HepG2 (cell line): ENCODE measurements around the gene SLC4A7. TPM values are rescaled to one million over a fixed set of nuclear protein-coding genes. Genes with fewer than 3 reads are reported as not detected.
A peak's percentile ranks its signal among the peaks of the same experiment; 100 is the strongest.

Experiments
- ASH2L ChIP-seq: fragments of 300-600, 200-600 bp; sonication (generic); IDR thresholded peaks from 2 replicates; pipeline ENCODE4 v1.7.0; 2017; ENCODE audit warnings: low read depth, mild to moderate bottlenecking, moderate library complexity, mixed read lengths, low read length; ENCODE audit not compliant: insufficient read length
- ELF1 ChIP-seq: sonication (generic); formaldehyde crosslinking; IDR thresholded peaks from 2 replicates; pipeline ENCODE4 v1.4.0; 2020; ENCODE audit warnings: missing genetic modification reagents
- EP300 ChIP-seq, 3 experiments: sonication (generic) in 1 of 3; formaldehyde crosslinking in 1 of 3; IDR thresholded peaks; 2 replicates each; pipeline versions ENCODE4 v1.5.1 to v1.6.1; 2011 to 2020; ENCODE audit warnings: low read depth in 2 of 3, low read length in 2 of 3, borderline replicate concordance in 1 of 3, improper control_type of control experiment in 1 of 3, mild to moderate bottlenecking in 1 of 3, missing genetic modification reagents in 1 of 3, moderate library complexity in 1 of 3
- LCORL ChIP-seq, 2 experiments: fragments of 450-650 bp in 1 of 2; sonication (generic) in 1 of 2; formaldehyde crosslinking in 1 of 2; IDR thresholded peaks; 2 replicates each; pipeline versions ENCODE4 v1.5.0 to v1.6.1; 2017 to 2020; ENCODE audit warnings: antibody characterized with exemption in 1 of 2, missing genetic modification reagents in 1 of 2
- NCOA1 ChIP-seq: sonication (generic); formaldehyde crosslinking; IDR thresholded peaks from 2 replicates; pipeline ENCODE4 v1.9.0; 2021; ENCODE audit warnings: missing genetic modification reagents
- NCOA5 ChIP-seq: sonication (generic); formaldehyde crosslinking; IDR thresholded peaks from 2 replicates; pipeline ENCODE4 v1.4.0; 2020; ENCODE audit warnings: missing genetic modification reagents
- NR2F6 ChIP-seq, 2 experiments: IDR thresholded peaks; 2 replicates each; pipeline ENCODE4 v1.6.1; 2016; ENCODE audit warnings: antibody characterized with exemption in 1 of 2, mild to moderate bottlenecking in 1 of 2
- ZFX ChIP-seq: sonication (generic); formaldehyde crosslinking; IDR thresholded peaks from 2 replicates; pipeline ENCODE4 v1.4.0; 2020; ENCODE audit warnings: mild to moderate bottlenecking, low read depth, missing genetic modification reagents, moderate library complexity
- ZNF441 ChIP-seq: sonication (generic); formaldehyde crosslinking; IDR thresholded peaks from 2 replicates; pipeline ENCODE4 v1.7.0; 2021; ENCODE audit warnings: missing genetic modification reagents, borderline replicate concordance
- ZNF644 ChIP-seq: IDR thresholded peaks from 2 replicates; pipeline ENCODE4 v1.6.1; 2016; ENCODE audit warnings: low read depth
- ZNF773 ChIP-seq: sonication (generic); formaldehyde crosslinking; IDR thresholded peaks from 2 replicates; pipeline ENCODE4 v1.4.0; 2020; ENCODE audit warnings: missing genetic modification reagents, borderline replicate concordance
- polyA plus RNA-seq, 8 experiments: library from polyadenylated mRNA; depleted of rRNA in 3 of 8; stranded (reverse) in 7 of 8; unstranded in 1 of 8; fragments of >200 nt; fragmentation: Illumina TruSeq in 4 of 8; extraction: Trizol in 4 of 8; gene quantifications; 2 replicates each; pipeline versions ENCODE4 v1.2.1 to v1.2.3, GENCODE V29; 2011 to 2016; ENCODE audit warnings: low read depth in 4 of 8, missing spikeins in 1 of 8, mixed read lengths in 1 of 8; ENCODE audit not compliant: insufficient read depth in 1 of 8
- total RNA-seq, 5 experiments: library from RNA; depleted of rRNA; stranded (reverse); fragments of >200 nt; fragmentation: Illumina TruSeq; extraction: Trizol; gene quantifications; 2 replicates each; pipeline ENCODE4 v1.2.3, GENCODE V29; 2016; ENCODE audit warnings: low read depth in 1 of 5
- TF ChIP-seq, protein P1 (sequence below): sonication (generic); formaldehyde crosslinking; IDR thresholded peaks from 2 replicates; pipeline ENCODE4 v1.8.0; 2022; ENCODE audit warnings: missing genetic modification reagents, mild to moderate bottlenecking, borderline replicate concordance
- TF ChIP-seq, protein P2 (sequence below): sonication (generic); formaldehyde crosslinking; IDR thresholded peaks from 2 replicates; pipeline ENCODE4 v1.4.0; 2020; ENCODE audit warnings: missing genetic modification reagents, borderline replicate concordance
- TF ChIP-seq, protein P3 (sequence below): fragments of 450-650 bp; IDR thresholded peaks from 2 replicates; pipeline ENCODE4 v1.6.1; 2017
- TF ChIP-seq, protein P4 (sequence below), 2 experiments: fragments of 450-650 bp in 1 of 2; sonication (generic) in 1 of 2; formaldehyde crosslinking; IDR thresholded peaks; 2 replicates each; pipeline versions ENCODE4 v1.5.0 to v1.8.0; 2020 to 2022; ENCODE audit warnings: mild to moderate bottlenecking in 1 of 2, missing genetic modification reagents in 1 of 2
- TF ChIP-seq, protein P5 (sequence below): sonication (generic); formaldehyde crosslinking; IDR thresholded peaks from 2 replicates; pipeline ENCODE4 v1.4.0; 2020; ENCODE audit warnings: missing genetic modification reagents

SLC4A7 gene
- total and polyA plus RNA-seq, 2 of the 13 experiments (the other 11 are each of a cell fraction or from before 2014, with no cell fraction given): 16.4 to 43.8 TPM

DNA sequence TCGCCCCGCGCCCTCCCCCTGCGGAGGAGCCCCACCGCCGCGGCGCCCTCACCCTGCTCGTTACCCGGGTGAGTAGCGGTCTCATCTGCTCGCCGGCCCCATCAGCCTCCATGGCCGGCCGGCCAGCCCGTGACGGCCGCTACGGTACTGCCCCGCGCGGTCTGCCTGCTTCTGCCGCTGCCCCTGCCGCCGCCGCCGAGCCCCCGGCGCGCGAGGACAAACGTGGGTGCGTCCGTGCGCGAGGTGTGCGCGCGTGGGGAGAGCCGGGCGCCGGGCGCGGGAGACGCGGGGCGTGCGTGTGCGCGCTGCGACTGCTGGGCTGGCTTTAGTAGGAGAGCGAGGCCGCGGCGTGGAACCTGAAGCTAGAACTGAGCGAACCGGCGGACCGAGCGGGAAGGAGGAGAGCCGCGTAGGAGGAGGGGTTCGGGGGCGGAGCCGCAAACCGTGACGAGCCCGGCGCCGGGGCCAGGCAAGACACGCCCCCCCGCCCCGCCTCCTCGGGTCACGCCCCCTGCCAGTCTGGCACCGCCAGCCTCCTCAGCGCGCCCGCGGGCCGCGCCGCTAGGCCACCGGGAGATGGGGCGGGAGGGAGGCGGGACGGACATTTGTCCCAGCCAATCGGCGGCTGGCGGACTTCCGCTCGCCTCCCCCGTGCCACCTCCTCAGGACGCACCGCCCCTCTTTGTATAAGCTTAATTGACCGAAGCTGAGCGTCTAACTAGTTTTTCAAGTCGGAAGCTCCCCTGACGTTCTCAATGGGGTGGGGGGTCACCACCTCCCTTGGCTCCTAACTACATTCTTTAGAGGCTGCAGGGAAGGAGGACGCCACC lies at the start of gene SLC4A7 (continued):
- no peak for TF ChIP-seq LCORL (IDR thresholded peaks at IDR 0.05)
- 0 out of 2 replicates have a peak, but pooled peaks have one; percentile 27 for TF ChIP-seq LCORL (CRISPR knock-in tag; IDR thresholded peaks at IDR 0.05)
- TF ChIP-seq, protein P1, sequence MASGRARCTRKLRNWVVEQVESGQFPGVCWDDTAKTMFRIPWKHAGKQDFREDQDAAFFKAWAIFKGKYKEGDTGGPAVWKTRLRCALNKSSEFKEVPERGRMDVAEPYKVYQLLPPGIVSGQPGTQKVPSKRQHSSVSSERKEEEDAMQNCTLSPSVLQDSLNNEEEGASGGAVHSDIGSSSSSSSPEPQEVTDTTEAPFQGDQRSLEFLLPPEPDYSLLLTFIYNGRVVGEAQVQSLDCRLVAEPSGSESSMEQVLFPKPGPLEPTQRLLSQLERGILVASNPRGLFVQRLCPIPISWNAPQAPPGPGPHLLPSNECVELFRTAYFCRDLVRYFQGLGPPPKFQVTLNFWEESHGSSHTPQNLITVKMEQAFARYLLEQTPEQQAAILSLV (CRISPR knock-in tag): no peak
- no peak for TF ChIP-seq NCOA1 (CRISPR knock-in tag)
- TF ChIP-seq NCOA5 (CRISPR knock-in tag): no peak
- TF ChIP-seq, protein P2, sequence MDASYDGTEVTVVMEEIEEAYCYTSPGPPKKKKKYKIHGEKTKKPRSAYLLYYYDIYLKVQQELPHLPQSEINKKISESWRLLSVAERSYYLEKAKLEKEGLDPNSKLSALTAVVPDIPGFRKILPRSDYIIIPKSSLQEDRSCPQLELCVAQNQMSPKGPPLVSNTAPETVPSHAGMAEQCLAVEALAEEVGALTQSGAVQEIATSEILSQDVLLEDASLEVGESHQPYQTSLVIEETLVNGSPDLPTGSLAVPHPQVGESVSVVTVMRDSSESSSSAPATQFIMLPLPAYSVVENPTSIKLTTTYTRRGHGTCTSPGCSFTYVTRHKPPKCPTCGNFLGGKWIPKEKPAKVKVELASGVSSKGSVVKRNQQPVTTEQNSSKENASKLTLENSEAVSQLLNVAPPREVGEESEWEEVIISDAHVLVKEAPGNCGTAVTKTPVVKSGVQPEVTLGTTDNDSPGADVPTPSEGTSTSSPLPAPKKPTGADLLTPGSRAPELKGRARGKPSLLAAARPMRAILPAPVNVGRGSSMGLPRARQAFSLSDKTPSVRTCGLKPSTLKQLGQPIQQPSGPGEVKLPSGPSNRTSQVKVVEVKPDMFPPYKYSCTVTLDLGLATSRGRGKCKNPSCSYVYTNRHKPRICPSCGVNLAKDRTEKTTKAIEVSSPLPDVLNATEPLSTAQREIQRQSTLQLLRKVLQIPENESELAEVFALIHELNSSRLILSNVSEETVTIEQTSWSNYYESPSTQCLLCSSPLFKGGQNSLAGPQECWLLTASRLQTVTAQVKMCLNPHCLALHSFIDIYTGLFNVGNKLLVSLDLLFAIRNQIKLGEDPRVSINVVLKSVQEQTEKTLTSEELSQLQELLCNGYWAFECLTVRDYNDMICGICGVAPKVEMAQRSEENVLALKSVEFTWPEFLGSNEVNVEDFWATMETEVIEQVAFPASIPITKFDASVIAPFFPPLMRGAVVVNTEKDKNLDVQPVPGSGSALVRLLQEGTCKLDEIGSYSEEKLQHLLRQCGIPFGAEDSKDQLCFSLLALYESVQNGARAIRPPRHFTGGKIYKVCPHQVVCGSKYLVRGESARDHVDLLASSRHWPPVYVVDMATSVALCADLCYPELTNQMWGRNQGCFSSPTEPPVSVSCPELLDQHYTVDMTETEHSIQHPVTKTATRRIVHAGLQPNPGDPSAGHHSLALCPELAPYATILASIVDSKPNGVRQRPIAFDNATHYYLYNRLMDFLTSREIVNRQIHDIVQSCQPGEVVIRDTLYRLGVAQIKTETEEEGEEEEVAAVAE (CRISPR knock-in tag): peak; percentile 31; the same call in 1 of the 2 replicates
- TF ChIP-seq, protein P3, sequence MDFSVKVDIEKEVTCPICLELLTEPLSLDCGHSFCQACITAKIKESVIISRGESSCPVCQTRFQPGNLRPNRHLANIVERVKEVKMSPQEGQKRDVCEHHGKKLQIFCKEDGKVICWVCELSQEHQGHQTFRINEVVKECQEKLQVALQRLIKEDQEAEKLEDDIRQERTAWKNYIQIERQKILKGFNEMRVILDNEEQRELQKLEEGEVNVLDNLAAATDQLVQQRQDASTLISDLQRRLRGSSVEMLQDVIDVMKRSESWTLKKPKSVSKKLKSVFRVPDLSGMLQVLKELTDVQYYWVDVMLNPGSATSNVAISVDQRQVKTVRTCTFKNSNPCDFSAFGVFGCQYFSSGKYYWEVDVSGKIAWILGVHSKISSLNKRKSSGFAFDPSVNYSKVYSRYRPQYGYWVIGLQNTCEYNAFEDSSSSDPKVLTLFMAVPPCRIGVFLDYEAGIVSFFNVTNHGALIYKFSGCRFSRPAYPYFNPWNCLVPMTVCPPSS: no peak
- TF ChIP-seq, protein P4, sequence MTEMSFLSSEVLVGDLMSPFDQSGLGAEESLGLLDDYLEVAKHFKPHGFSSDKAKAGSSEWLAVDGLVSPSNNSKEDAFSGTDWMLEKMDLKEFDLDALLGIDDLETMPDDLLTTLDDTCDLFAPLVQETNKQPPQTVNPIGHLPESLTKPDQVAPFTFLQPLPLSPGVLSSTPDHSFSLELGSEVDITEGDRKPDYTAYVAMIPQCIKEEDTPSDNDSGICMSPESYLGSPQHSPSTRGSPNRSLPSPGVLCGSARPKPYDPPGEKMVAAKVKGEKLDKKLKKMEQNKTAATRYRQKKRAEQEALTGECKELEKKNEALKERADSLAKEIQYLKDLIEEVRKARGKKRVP (CRISPR knock-in tag; IDR thresholded peaks at IDR 0.05): no peak
- TF ChIP-seq ZNF644: 0 out of 2 replicates have a peak, but pooled peaks have one; percentile 6
- peak; percentile 81 for TF ChIP-seq ASH2L
- TF ChIP-seq NR2F6 (IDR thresholded peaks at IDR 0.05): no peak
- TF ChIP-seq NR2F6 (CRISPR knock-in tag; IDR thresholded peaks at IDR 0.05): 0 out of 2 replicates have a peak, but pooled peaks have one; percentile 10
- peak; percentile 61 for TF ChIP-seq ELF1 (CRISPR knock-in tag)
- peak; percentile 73 for TF ChIP-seq ZFX (CRISPR knock-in tag)
- TF ChIP-seq, protein P5, sequence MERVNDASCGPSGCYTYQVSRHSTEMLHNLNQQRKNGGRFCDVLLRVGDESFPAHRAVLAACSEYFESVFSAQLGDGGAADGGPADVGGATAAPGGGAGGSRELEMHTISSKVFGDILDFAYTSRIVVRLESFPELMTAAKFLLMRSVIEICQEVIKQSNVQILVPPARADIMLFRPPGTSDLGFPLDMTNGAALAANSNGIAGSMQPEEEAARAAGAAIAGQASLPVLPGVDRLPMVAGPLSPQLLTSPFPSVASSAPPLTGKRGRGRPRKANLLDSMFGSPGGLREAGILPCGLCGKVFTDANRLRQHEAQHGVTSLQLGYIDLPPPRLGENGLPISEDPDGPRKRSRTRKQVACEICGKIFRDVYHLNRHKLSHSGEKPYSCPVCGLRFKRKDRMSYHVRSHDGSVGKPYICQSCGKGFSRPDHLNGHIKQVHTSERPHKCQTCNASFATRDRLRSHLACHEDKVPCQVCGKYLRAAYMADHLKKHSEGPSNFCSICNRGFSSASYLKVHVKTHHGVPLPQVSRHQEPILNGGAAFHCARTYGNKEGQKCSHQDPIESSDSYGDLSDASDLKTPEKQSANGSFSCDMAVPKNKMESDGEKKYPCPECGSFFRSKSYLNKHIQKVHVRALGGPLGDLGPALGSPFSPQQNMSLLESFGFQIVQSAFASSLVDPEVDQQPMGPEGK: peak; percentile 78
- TF ChIP-seq ZNF441 (CRISPR knock-in tag): no peak
- peak; percentile 57; the same call in 1 of the 2 replicates for TF ChIP-seq ZNF773 (CRISPR knock-in tag)
- 0 out of 4 replicates have a peak, but pooled peaks of 1 of the 2 experiments have one; percentile 3 for TF ChIP-seq EP300 (IDR thresholded peaks at IDR 0.05; ENCODE audit: low read depth in 2 of 2, low read length in 2 of 2)
- TF ChIP-seq EP300 (CRISPR knock-in tag; IDR thresholded peaks at IDR 0.05; ENCODE audit: borderline replicate concordance): no peak
